Colonic mucosa (tissue), 4 donors: ENCODE results near the gene F2R. TPM values are rescaled to one million over a fixed set of nuclear protein-coding genes. Genes with fewer than 3 reads are reported as not detected.
"Not testable (repeated sequence)": the region's sequence is repeated elsewhere in the genome, so short reads cannot be mapped to it uniquely, and the experiment has no call there.

ENCODE experiments used
- DNase-seq: peaks from one replicate; pipeline ENCODE4 v3.0.0-alpha.2; 2020
- H3K27ac ChIP-seq: fragments of 200-600 bp; one replicate; pipeline ENCODE4 v1.8.0; 2021
- H3K27me3 ChIP-seq: fragments of 200-600 bp; one replicate; pipeline ENCODE4 v1.8.0; 2021
- H3K36me3 ChIP-seq: fragments of 200-600 bp; one replicate; pipeline ENCODE4 v1.8.0; 2021
- H3K4me1 ChIP-seq: fragments of 200-600 bp; one replicate; pipeline ENCODE4 v1.8.0; 2021; ENCODE audit warnings: mild to moderate bottlenecking
- H3K4me3 ChIP-seq: fragments of 200-600 bp; one replicate; pipeline ENCODE4 v1.8.0; 2021
- H3K9ac ChIP-seq, 2 donors: one replicate each; pipeline ENCODE4 v1.7.0; 2013; ENCODE audit warnings: control low read depth in 2 of 2, low read depth in 2 of 2, low read length in 2 of 2
- H3K9me3 ChIP-seq: fragments of 200-600 bp; one replicate; pipeline ENCODE4 v1.8.0; 2021
- CTCF ChIP-seq: fragments of 200-600 bp; IDR thresholded peaks from one replicate; pipeline ENCODE4 v1.8.0; 2022; ENCODE audit warnings: antibody characterized with exemption, mild to moderate bottlenecking
- intact Hi-C: fragments of 100-400 bp; cut with DNase I; formaldehyde crosslinking; loops from one replicate; pipeline ENCODE4 v1.14.1; 2022
- total RNA-seq, 2 donors: library from RNA; stranded (reverse); fragmentation: NEBNext Ultra II Directional in 1 of 2; extraction: Animal tissue kit (Norgen Biotek cat#: 25700) in 1 of 2; gene quantifications; one replicate each; pipeline ENCODE4 v1.2.1, GENCODE V29; 2021
- donor health status: healthy.
- donor health status: DM: no; HTN: no; CAD: no.
- donor health status: DM: no; HTN: no; CAD: no.

F2R gene
- total RNA-seq, 2 donors from 2014 or later = 3.6 to 8.1 TPM

- DNase-seq = no peak
- Histone ChIP-seq H3K9me3 (no peaks in the 10 kb centered on the region), H3K36me3 (no peaks in the 10 kb centered on the region), H3K4me1 (no peaks in the 10 kb centered on the region), H3K27me3 (no peaks in the 10 kb centered on the region), H3K27ac (no peak overlapping the region), H3K9ac (no peak overlapping the region), H3K4me3 (no peak overlapping the region)
- intact Hi-C loops = no loop called here
- no peak for TF ChIP-seq CTCF
Measured at GRCh38 chr5:76757049-76757448, 41.1 kb downstream of the F2R start.

- intact Hi-C loops = not testable (repeated sequence)
Measured at GRCh38 chr5:76761118-76761517, 45.2 kb downstream of the F2R start.

GRCh38 chr5:76762484-76762883, 46.6 kb downstream of the F2R start:
- Histone ChIP-seq H3K9ac (no peak overlapping the region), H3K4me1 (no peaks in the 10 kb centered on the region), H3K9me3 (no peaks in the 10 kb centered on the region), H3K36me3 (no peaks in the 10 kb centered on the region), H3K27me3 (no peaks in the 10 kb centered on the region), H3K27ac (no peak overlapping the region), H3K4me3 (no peak overlapping the region)
- DNase-seq = no peak
- intact Hi-C loops = no loop called here
- TF ChIP-seq CTCF = no peak

More at GRCh38 chr5:76761118-76761517, 45.2 kb downstream of the F2R start:
- not testable (repeated sequence) for H3K27me3 ChIP-seq, H3K27ac ChIP-seq, H3K4me3 ChIP-seq, H3K9ac ChIP-seq, H3K4me1 ChIP-seq, H3K36me3 ChIP-seq, H3K9me3 ChIP-seq, DNase-seq

- no peak for TF ChIP-seq CTCF
- no peak overlapping the region for H3K4me3 ChIP-seq
- no peaks in the 10 kb centered on the region for H3K9me3 ChIP-seq
- intact Hi-C loops = no loop called here
- H3K36me3 ChIP-seq = no peaks in the 10 kb centered on the region
- no peaks in the 10 kb centered on the region for H3K4me1 ChIP-seq
- no peak for DNase-seq
- no peak overlapping the region for H3K9ac ChIP-seq
- H3K27ac ChIP-seq = no peak overlapping the region
- no peaks in the 10 kb centered on the region for H3K27me3 ChIP-seq
Measured at GRCh38 chr5:76763136-76763535, 47.2 kb downstream of the F2R start.

- intact Hi-C loops = no loop called here
- Histone ChIP-seq H3K27ac (no peak overlapping the region), H3K4me3 (no peak overlapping the region), H3K9ac (no peak overlapping the region), H3K27me3 (no peaks in the 10 kb centered on the region), H3K9me3 (no peaks in the 10 kb centered on the region), H3K4me1 (no peaks in the 10 kb centered on the region), H3K36me3 (no peaks in the 10 kb centered on the region)
- no peak for TF ChIP-seq CTCF
- DNase-seq = no peak
Measured at GRCh38 chr5:76764374-76764773, 48.4 kb downstream of the F2R start.

GRCh38 chr5:76765249-76765648, 49.3 kb downstream of the F2R start:
- intact Hi-C loops = no loop called here
- Histone ChIP-seq H3K36me3 (no peaks in the 10 kb centered on the region), H3K4me3 (no peak overlapping the region), H3K4me1 (no peaks in the 10 kb centered on the region), H3K27ac (no peak overlapping the region), H3K9ac (no peak overlapping the region), H3K27me3 (no peaks in the 10 kb centered on the region), H3K9me3 (no peaks in the 10 kb centered on the region)
- no peak for DNase-seq
- TF ChIP-seq CTCF = no peak
